Cortex of kidney (tissue), 1 donor: ENCODE data around the gene NXN.
"Not testable (repeated sequence)": the region's sequence is repeated elsewhere in the genome, so short reads cannot be mapped to it uniquely, and the experiment has no call there.

Experiments used
- DNase-seq: peaks from one replicate; lab custom pipeline; 2025; lab: John Stamatoyannopoulos, UW

The NXN gene

GRCh38 chr17:953767-954166 lies 25.8 kb downstream of the NXN start:
- no peak for DNase-seq

DNA sequence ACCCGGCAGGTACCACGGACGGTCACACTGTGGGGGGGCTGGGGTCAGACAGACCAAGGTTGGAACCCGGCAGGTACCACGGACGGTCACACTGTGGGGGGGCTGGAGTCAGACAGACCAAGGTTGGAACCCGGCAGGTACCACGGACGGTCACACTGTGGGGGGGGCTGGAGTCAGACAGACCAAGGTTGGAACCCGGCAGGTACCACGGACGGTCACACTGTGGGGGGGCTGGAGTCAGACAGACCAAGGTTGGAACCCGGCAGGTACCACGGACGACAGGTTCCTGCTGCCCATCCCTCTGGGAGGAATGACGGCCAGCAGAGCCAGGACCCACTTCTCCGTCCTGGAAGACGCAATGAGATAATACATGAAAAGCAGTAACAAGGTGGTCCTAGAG lies 27.0 kb downstream of the NXN start:
- DNase-seq = not testable (repeated sequence)

DNA sequence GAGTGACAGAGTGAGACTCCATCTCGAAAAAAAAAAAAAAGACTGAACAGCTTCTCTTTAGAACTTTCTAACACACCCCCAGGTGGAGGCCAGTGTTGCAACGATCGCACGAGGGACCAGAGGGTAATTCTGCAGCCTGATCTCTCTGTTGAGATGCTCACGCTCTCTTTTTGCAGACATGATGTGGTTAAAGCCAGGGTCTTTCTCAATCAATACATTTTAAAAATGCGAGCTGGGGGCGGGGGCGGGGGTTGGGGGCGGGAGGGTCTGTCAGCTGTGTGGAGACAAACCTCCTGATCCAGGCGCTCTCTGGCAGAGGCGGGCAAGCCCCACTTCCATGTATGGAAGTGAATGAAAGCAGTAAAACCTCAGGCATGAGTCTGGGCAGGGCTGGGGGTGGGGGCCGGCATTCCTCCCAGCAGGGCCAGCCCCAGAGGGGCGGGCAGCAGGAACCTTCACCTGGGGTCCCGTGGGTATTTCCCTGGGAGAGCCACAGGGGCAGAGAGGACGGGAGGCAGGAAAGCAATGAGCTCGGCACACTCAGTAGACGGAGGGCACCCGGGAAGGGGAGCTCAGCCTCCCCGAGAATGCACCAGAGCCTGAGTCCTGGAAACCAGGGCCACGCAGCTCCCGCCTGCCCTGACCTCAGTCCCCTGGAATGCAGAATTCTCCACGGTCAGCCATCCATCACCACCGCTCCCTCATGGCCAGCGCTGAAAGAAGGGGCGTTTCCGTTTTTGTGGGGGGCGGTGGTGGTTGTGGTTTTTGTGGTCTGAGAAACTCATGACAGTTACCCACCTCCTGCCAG lies 28.0 kb downstream of the NXN start:
- DNase-seq = no peak

- no peak for DNase-seq
These were observed 29.8 kb downstream of the NXN start for GRCh38 chr17:949623-950303.

GRCh38 chr17:948284-948852 lies 31.2 kb downstream of the NXN start:
- no peak for DNase-seq

- DNase-seq = no peak
These were observed 32.9 kb downstream of the NXN start for GRCh38 chr17:946510-947236.

DNA sequence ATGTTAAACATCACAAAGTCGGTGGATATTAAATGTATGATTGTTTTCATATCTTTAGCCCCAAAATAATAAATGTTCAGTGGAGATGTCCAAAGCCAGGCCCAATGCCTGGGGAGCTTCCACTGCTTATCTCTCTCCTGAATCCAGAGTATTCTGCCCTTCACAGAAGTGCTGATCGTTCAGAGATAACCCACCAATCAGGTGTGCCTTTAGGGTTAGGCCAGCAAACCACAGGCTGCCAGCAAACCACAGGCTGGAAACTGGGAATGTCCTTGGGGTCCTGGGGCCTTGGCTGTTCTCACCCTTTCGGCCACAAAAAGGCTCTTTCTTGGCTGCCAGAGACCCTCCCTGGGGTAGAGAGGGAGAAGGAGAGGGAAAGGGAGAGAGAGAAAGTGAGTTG lies 33.9 kb downstream of the NXN start:
- DNase-seq = no peak

DNA sequence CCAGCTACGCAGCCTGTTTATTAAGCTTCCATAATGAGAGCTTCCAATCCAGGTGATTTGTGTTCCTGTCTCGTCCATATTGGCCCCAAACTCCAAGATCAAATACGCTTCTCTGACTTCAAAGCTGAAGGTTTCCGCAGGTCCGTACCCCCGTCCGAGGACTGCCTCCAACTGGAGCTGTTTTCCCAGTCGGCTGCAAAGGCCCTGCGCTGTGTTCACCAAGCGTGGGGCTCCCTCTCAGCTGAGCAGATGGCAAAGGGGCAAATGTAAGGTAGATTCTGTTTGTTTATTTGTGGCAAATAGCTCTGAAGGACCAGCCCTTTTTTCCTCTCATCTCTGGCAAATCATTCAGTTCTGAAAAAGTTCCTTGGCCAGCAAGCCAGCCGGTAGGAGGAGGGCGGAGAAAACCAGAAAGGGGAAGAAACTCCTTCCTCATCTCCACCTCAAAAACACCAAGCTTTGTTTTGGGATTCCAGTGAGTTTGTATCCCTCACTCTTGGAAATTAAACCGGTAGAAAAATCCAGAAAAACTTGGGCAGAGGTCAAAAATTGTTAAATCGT lies 35.2 kb downstream of the NXN start:
- DNase-seq = no peak

- no peak for DNase-seq
These were observed 44.1 kb downstream of the NXN start for GRCh38 chr17:935485-935884.

DNA sequence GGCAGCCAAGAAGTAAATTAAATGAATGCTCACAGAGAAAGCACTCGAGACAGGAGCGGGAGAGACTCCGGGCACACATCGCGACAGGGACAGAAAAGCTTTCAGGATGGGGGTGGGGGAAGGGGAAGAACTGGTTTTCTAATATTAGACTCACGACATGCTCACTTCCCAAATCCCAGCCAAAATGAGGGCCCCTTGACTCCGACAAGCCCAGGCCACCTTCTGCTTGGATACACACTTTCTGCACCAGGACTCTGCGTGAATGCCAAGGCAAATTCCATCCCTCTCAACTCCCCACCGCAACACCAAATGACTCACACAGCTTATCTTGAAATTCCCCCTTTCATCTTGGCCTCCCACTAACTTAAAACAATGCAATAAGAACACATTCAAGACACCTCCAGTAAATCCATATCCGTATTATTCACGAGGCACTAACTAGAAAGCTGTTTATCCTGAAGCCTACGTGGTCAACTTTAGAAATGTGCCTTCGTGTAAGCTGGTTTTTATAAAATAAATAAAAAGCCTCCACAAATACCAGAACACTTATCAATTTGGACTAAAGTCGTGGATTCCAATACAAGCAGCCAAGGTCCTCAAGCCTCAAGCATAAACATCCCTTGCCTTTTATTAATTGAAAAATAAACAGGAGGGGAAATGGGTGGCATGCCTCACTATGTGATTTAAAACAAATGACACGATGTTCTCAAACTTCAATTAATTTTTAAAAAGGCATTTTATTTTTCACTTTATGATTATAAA lies 46.1 kb downstream of the NXN start:
- DNase-seq = no peak

DNA sequence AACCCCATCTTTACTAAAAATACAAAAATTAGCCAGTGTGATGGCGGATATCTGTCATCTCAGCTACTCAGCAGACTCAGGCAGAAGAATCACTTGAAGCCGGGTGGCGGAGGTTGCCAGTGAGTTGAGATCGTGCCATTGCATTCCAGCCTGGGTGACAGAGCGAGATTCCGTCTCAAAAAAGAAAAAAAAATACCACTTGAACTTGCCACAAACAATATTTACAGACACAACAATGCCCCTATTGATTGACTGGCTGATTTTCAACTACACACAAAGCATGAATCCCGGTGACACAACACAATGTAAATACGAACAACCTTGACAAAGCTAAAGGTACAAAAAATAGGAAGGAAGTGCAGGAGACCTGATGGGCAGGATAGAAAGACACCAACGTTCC lies 49.3 kb downstream of the NXN start:
- DNase-seq = no peak

GRCh38 chr17:929586-929985 lies 50.0 kb downstream of the NXN start:
- DNase-seq = no peak

DNA sequence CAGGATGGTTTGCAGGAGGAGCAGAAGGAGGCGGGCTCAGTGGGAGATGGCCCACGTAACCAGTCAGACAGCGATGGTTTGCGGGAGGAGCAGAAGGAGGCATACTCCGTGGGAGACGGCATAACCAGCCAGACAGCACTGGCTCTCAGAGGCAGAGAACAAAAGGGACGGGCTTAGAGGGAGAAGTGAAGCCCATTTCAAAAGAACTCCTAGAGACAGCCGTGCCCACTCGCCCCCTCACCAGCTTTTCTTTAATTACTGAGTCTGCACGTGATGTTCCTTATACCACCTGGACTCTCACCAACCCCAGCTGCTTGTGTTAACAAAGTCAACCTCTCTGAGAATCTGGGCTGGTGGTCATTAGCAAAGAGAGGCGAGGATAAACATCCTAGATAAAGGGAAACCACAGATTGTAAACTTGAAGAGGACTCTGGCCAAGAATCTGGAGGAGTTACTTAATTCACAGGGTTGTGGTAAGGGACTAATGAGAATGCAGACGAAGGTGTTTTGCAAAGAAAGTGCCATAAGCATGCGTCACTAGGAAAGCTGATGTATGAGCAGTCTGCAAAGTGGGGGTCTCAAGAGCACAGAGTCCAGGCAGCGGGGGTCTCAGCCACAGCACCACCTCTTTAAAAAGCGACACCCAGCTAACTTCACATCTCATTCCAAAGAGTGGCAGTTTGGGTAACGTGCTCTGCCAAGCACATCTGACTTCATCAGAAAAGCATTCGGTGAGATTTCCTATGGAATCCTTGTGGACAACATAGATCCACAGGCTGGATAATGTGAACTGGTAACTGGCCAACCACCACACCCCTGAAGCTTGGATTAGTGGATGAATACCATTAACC lies 51.7 kb downstream of the NXN start:
- DNase-seq = no peak

GRCh38 chr17:925817-926216 lies 53.8 kb downstream of the NXN start:
- DNase-seq = no peak

- no peak for DNase-seq
These were observed 54.7 kb downstream of the NXN start for GRCh38 chr17:924711-925475.

GRCh38 chr17:924306-924705 lies 55.3 kb downstream of the NXN start:
- not testable (repeated sequence) for DNase-seq

DNA sequence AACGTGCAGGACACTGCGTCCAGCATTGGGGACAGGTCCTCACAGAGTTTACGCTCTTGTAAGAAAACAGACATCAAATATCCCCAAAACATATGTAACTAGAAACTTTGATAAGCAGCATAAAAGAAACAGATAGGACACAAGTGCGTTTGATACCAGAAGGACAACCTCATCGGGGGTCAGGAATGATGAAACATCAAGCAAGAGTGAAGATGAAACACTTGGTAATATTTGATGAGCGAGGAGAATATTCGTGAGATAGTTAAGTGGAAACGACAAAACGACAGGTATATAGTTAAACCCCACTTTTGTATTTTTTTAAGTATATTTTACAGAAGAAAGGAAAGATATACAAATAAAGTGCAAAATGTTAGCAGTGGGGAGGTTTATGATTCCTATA lies 55.9 kb downstream of the NXN start:
- no peak for DNase-seq

DNA sequence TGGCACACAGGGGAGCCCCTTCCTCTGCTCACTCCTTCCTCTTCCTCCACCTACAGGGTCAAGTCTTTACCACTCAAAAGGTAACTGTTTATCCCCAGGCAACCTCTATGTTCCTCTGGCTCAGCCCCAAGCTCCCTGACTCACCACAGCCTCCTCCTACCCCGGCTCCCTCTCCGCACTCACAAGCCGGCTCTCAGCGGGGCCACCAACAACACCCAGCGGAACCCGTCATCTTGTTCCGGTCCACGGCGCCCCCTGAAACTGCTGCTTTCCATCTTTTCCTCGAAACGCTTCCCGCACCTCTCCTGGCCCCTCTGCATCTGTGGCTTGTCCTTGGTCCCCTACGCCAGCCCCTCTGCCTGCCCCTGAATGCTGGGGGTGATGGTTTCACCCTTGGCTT lies 58.4 kb downstream of the NXN start:
- no peak for DNase-seq

- DNase-seq = no peak
These were observed 59.4 kb downstream of the NXN start for GRCh38 chr17:920190-920589.
